Activated T-helper 17 cell treated with anti-CD3 and anti-CD28 coated beads, Interleukin-2, amount 50 U/mL, for 72 hours (primary cell): ENCODE measurements around the gene WDR91. TPM values are rescaled to one million over a fixed set of nuclear protein-coding genes. Genes with fewer than 3 reads are reported as not detected.

Source experiments
- ATAC-seq: fragments of 150-1000 bp; cut with Tn5 transposase; replicated peaks from 2 replicates; pipeline ENCODE4 v1.10.0; 2021; ENCODE audit warnings: mild to moderate bottlenecking, moderate library complexity
- H3K27ac Mint-ChIP-seq: one replicate; pipeline ENCODE4 v1.8.0; 2022; ENCODE audit warnings: mixed read lengths
- H3K27me3 Mint-ChIP-seq: one replicate; pipeline ENCODE4 v1.8.0; 2022; ENCODE audit warnings: mixed read lengths
- H3K36me3 Mint-ChIP-seq: one replicate; pipeline ENCODE4 v1.8.0; 2022; ENCODE audit warnings: low read depth, mild to moderate bottlenecking, mixed read lengths
- H3K4me1 Mint-ChIP-seq: one replicate; pipeline ENCODE4 v1.8.0; 2022; ENCODE audit warnings: mixed read lengths
- H3K4me3 Mint-ChIP-seq: one replicate; pipeline ENCODE4 v1.8.0; 2022; ENCODE audit warnings: mild to moderate bottlenecking, mixed read lengths
- H3K9me3 Mint-ChIP-seq: one replicate; pipeline ENCODE4 v1.8.0; 2022; ENCODE audit warnings: mixed read lengths
- total RNA-seq, 2 donors: library from RNA; stranded (reverse); gene quantifications; one replicate each; pipeline ENCODE4 v1.2.3, GENCODE V29; 2022

The WDR91 gene
- total RNA-seq, 2 donors from 2014 or later = 7.8 to 8.6 TPM

- no peak overlapping the region for H3K4me3 Mint-ChIP-seq
- ATAC-seq = no peak
- no peaks in the 10 kb centered on the region for H3K9me3 Mint-ChIP-seq
- peaks cover 96% of the 10 kb centered on the region for H3K36me3 Mint-ChIP-seq
- no peaks in the 10 kb centered on the region for H3K27me3 Mint-ChIP-seq
- no peak overlapping the region for H3K27ac Mint-ChIP-seq
- H3K4me1 Mint-ChIP-seq = peaks cover 4% of the 10 kb centered on the region
These were observed 14.0 kb downstream of the WDR91 start for GRCh38 chr7:135197343-135197742.

GRCh38 chr7:135195968-135196629, 15.2 kb downstream of the WDR91 start:
- Mint-ChIP-seq H3K27me3 (no peaks in the 10 kb centered on the region), H3K27ac (no peak overlapping the region), H3K4me1 (no peaks in the 10 kb centered on the region), H3K4me3 (no peak overlapping the region), H3K36me3 (peaks cover 96% of the 10 kb centered on the region), H3K9me3 (no peaks in the 10 kb centered on the region)
- ATAC-seq = no peak

GRCh38 chr7:135195156-135195555, 16.2 kb downstream of the WDR91 start:
- no peak overlapping the region for H3K4me3 Mint-ChIP-seq
- H3K9me3 Mint-ChIP-seq = no peaks in the 10 kb centered on the region
- H3K4me1 Mint-ChIP-seq = no peaks in the 10 kb centered on the region
- no peaks in the 10 kb centered on the region for H3K27me3 Mint-ChIP-seq
- H3K27ac Mint-ChIP-seq = no peak overlapping the region
- ATAC-seq = no peak
- peaks cover 96% of the 10 kb centered on the region for H3K36me3 Mint-ChIP-seq

- peak overlapping the region; percentile 43 for H3K27ac Mint-ChIP-seq
- H3K27me3 Mint-ChIP-seq = no peaks in the 10 kb centered on the region
- H3K4me3 Mint-ChIP-seq = no peak overlapping the region
- ATAC-seq = no peak
- H3K9me3 Mint-ChIP-seq = no peaks in the 10 kb centered on the region
- H3K4me1 Mint-ChIP-seq = no peaks in the 10 kb centered on the region
- H3K36me3 Mint-ChIP-seq = peaks cover 100% of the 10 kb centered on the region
These were observed 16.7 kb downstream of the WDR91 start for GRCh38 chr7:135194494-135195095.

- ATAC-seq = no peak
- peak overlapping the region; percentile 43 for H3K27ac Mint-ChIP-seq
These were observed 17.7 kb downstream of the WDR91 start for GRCh38 chr7:135193615-135194081.

GRCh38 chr7:135192914-135193536, 18.3 kb downstream of the WDR91 start:
- peaks cover 100% of the 10 kb centered on the region for H3K36me3 Mint-ChIP-seq
- ATAC-seq = no peak
- no peaks in the 10 kb centered on the region for H3K9me3 Mint-ChIP-seq
- H3K4me3 Mint-ChIP-seq = no peak overlapping the region
- H3K27me3 Mint-ChIP-seq = no peaks in the 10 kb centered on the region
- no peaks in the 10 kb centered on the region for H3K4me1 Mint-ChIP-seq
- peak overlapping the region; percentile 43 for H3K27ac Mint-ChIP-seq

More at GRCh38 chr7:135193615-135194081, 17.7 kb downstream of the WDR91 start:
- Mint-ChIP-seq H3K9me3 (no peaks in the 10 kb centered on the region), H3K36me3 (peaks cover 100% of the 10 kb centered on the region), H3K27me3 (no peaks in the 10 kb centered on the region), H3K4me3 (no peak overlapping the region), H3K4me1 (no peaks in the 10 kb centered on the region)

GRCh38 chr7:135190703-135191102, 20.6 kb downstream of the WDR91 start:
- no peak for ATAC-seq
- H3K4me3 Mint-ChIP-seq = no peak overlapping the region
- peak overlapping the region; percentile 29 for H3K27ac Mint-ChIP-seq
- H3K36me3 Mint-ChIP-seq = peaks cover 99% of the 10 kb centered on the region
- H3K9me3 Mint-ChIP-seq = no peaks in the 10 kb centered on the region
- H3K4me1 Mint-ChIP-seq = no peaks in the 10 kb centered on the region
- no peaks in the 10 kb centered on the region for H3K27me3 Mint-ChIP-seq

- H3K27ac Mint-ChIP-seq = peak overlapping the region; percentile 29
- no peak for ATAC-seq
- H3K4me1 Mint-ChIP-seq = no peaks in the 10 kb centered on the region
- no peaks in the 10 kb centered on the region for H3K27me3 Mint-ChIP-seq
- H3K4me3 Mint-ChIP-seq = no peak overlapping the region
- peaks cover 99% of the 10 kb centered on the region for H3K36me3 Mint-ChIP-seq
- H3K9me3 Mint-ChIP-seq = no peaks in the 10 kb centered on the region
These were observed 21.4 kb downstream of the WDR91 start for GRCh38 chr7:135189961-135190360.

- no peak for ATAC-seq
- Mint-ChIP-seq H3K4me1 (no peaks in the 10 kb centered on the region), H3K4me3 (no peak overlapping the region), H3K9me3 (no peaks in the 10 kb centered on the region), H3K27ac (no peak overlapping the region), H3K27me3 (no peaks in the 10 kb centered on the region), H3K36me3 (peaks cover 99% of the 10 kb centered on the region)
These were observed 22.1 kb downstream of the WDR91 start for GRCh38 chr7:135189221-135189662.

GRCh38 chr7:135188298-135188984, 22.9 kb downstream of the WDR91 start:
- Mint-ChIP-seq H3K27me3 (no peaks in the 10 kb centered on the region), H3K36me3 (peaks cover 99% of the 10 kb centered on the region), H3K4me1 (no peaks in the 10 kb centered on the region), H3K9me3 (peaks cover 2% of the 10 kb centered on the region), H3K4me3 (no peak overlapping the region), H3K27ac (peak overlapping the region; percentile 49)
- no peak for ATAC-seq

- peaks cover 8% of the 10 kb centered on the region for H3K9me3 Mint-ChIP-seq
- H3K36me3 Mint-ChIP-seq = peaks cover 93% of the 10 kb centered on the region
- H3K27me3 Mint-ChIP-seq = no peaks in the 10 kb centered on the region
- no peak overlapping the region for H3K27ac Mint-ChIP-seq
- no peak for ATAC-seq
- no peaks in the 10 kb centered on the region for H3K4me1 Mint-ChIP-seq
- H3K4me3 Mint-ChIP-seq = no peak overlapping the region
These were observed 24.5 kb downstream of the WDR91 start for GRCh38 chr7:135186841-135187253.

- Mint-ChIP-seq H3K36me3 (peaks cover 87% of the 10 kb centered on the region), H3K27me3 (no peaks in the 10 kb centered on the region), H3K27ac (no peak overlapping the region), H3K4me1 (no peaks in the 10 kb centered on the region), H3K9me3 (peaks cover 8% of the 10 kb centered on the region), H3K4me3 (no peak overlapping the region)
- no peak for ATAC-seq
These were observed 25.1 kb downstream of the WDR91 start for GRCh38 chr7:135186261-135186540.

GRCh38 chr7:135185471-135186260, 25.7 kb downstream of the WDR91 start:
- no peaks in the 10 kb centered on the region for H3K4me1 Mint-ChIP-seq
- no peaks in the 10 kb centered on the region for H3K27me3 Mint-ChIP-seq
- H3K36me3 Mint-ChIP-seq = peaks cover 81% of the 10 kb centered on the region
- H3K4me3 Mint-ChIP-seq = no peak overlapping the region
- peaks cover 8% of the 10 kb centered on the region for H3K9me3 Mint-ChIP-seq
- no peak for ATAC-seq
- H3K27ac Mint-ChIP-seq = no peak overlapping the region

GRCh38 chr7:135184254-135184841, 27.0 kb downstream of the WDR91 start:
- peaks cover 12% of the 10 kb centered on the region for H3K9me3 Mint-ChIP-seq
- no peak overlapping the region for H3K27ac Mint-ChIP-seq
- H3K36me3 Mint-ChIP-seq = peaks cover 68% of the 10 kb centered on the region
- no peak overlapping the region for H3K4me3 Mint-ChIP-seq
- no peaks in the 10 kb centered on the region for H3K4me1 Mint-ChIP-seq
- H3K27me3 Mint-ChIP-seq = no peaks in the 10 kb centered on the region
- ATAC-seq = no peak
